Measurements from ENCODE around the gene FXYD2.

FXYD2 gene

DNA sequence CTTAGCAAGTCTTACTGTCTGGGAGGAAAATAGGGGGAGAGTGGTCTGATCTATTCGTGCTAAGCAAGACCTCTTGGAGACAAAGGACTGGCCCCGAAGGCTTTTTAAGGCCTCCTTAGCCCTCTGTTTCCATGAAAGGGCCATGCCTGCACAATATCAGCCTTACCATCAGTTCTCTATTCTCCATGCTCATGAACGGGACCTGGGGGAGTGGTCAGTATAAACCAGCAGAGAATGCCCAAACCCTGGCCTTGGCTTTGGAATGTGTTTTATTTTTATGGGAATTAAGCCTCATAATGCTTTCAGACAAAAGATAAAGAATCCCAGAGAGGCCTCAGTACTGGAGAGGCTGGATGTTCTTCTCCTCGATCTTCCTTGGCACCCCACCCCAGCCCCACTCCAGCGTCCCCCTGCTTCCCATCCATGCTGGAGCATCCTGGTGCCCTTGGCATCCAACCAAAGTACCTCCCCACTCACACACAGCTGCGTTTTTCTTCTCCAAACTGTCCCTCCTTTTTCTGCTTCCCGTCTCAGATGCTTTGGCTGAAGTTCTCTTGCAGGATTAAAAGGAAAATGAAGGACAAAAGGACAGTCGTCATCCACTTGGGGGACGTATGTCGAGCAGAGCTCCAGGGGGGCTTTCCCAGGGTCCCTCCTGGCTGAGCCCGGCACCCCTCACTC, 33.3 kb upstream of the FXYD2 start:
- no peak for DNase-seq (ENCODE audit: low read depth)

GRCh38 chr11:117855912-117856651, 31.5 kb upstream of the FXYD2 start:
- no peak for DNase-seq (ENCODE audit: low read depth)

DNA sequence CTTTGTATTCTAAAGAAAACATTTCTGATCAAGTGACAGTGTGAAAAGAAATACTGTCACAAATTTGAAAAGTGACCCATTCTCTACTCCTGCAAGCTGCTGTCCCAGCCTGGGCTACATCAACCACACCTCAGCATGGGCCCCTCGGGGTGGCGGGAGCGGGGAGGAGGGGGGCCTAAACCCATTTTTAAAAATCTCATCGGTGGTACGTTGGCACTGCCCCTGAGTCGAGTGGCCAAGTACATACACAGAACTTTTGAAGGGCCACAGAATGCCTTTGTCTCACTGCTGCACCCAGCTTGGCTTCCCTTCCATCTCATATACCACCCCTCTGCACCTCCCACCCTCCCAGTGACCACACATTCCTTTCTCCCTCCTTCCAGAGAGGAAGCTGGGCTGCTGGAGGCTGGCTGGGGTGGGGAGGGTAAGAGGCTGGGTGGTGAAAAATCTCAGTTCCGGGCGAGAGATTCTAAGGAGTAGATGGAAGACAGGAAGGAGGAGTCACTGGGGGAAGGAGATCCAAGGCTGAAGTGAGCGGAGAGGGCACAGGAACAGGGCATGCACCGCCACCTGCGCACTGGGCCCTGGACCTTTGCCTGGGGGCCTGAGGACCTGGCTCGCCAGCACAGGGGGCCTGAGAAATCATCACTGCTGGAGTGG, 30.8 kb upstream of the FXYD2 start:
- DNase-seq (ENCODE audit: low read depth), result no peak

GRCh38 chr11:117852309-117852708, 27.8 kb upstream of the FXYD2 start:
- no peak for DNase-seq (ENCODE audit: low read depth)

- DNase-seq (ENCODE audit: low read depth), result no peak
These were observed 27.3 kb upstream of the FXYD2 start for GRCh38 chr11:117851852-117852251.

DNA sequence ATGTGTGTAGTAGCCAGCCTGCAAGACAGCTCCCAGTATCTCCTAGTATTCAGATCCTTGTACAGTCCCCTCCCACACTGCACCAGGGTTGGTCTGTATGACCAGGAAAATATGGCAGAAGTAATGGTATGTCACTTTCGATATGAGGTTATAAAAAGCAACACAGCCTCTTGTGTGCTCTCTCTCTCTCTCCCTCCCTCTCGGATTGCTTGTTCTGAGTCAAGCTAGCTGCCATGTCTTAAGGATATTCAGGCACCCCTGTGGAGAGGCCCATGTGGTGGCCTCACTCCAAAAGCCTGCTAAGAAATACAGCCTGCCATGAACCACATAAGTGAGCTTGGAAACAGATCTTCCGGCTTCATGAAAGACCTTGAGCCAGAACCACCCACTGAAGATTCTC, 26.6 kb upstream of the FXYD2 start:
- DNase-seq (ENCODE audit: low read depth), result no peak

GRCh38 chr11:117849781-117850414, 25.4 kb upstream of the FXYD2 start:
- no peak for DNase-seq (ENCODE audit: low read depth)

- no peak for DNase-seq (ENCODE audit: low read depth)
These were observed 19.3 kb upstream of the FXYD2 start for GRCh38 chr11:117843666-117844484.

- DNase-seq (ENCODE audit: low read depth), result no peak
These were observed 17.8 kb upstream of the FXYD2 start for GRCh38 chr11:117842131-117842941.

- DNase-seq (ENCODE audit: low read depth), result no peak
These were observed 17.0 kb upstream of the FXYD2 start for GRCh38 chr11:117841551-117842031.

DNA sequence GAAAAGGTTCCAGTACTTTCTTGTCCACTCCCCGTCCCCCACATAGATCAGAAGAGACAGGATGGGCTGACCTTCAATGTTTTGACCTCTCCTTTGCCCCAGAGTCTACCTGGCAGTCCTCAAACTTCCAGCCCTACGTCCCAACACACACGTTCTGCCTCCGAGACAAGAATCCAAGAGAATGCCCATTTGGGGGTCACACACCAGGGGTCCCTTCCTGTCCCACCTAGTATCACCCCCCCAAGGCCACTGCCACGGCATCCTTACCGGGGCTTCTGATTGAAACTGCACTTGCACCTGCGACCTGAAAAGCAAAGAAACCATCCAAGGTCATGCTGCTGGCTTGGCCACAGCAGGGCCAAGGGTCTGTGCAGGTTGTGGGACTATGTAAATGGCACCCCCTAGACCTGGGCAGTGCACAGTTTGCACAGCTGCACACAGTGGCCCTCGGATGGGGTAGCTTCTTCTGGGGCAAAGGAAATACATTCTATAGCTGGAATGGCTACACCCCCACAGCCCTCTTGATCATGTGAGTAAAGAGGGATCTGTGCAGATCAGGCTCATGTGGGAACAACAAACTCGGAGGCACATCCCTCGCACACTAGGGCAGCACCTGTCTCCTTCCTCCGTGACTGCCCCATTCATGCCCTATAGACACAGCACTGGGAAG, 16.5 kb upstream of the FXYD2 start:
- no peak for DNase-seq (ENCODE audit: low read depth)

DNA sequence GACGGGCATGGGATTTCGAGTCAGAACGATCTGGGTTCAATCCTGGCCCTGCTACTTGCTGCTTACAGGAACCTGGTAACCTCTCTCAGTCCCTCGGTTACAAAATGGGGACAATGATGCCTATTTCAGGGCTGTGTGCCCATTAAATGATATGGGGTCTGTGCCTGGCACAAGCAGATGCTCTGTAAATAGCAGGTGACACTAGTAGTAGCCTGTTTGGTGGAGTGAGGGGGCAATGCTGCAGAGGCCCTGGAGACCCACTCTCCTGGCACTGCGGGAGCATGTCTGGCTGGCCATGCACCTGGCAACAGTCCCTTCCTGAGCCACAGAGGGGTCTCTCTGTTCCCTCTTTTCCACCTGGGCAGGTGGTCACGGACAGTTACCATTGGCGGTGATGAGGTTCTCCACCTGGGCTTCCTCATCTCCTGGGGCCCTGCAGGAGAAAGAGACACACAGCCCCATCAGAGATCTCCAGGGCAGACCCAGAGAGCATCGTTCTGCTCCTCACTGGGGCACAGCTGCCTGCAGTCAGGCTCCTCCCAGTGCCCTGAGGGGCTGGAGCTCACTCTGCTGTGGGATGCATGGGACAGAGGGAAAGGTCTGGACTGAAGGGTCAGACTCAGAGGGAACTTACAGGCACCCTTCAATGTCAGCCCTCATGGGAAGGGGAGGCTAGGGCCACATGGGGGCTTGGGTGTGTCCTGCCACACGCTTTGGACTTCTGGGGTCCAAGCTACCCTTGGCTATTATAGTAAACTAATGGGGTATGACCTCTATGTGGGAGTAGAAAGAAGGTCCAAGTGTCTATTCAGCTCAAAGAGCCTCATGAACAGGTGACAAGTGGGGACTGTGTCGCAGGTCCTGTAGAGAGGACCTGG, 15.6 kb upstream of the FXYD2 start:
- DNase-seq (ENCODE audit: low read depth), result no peak

DNA sequence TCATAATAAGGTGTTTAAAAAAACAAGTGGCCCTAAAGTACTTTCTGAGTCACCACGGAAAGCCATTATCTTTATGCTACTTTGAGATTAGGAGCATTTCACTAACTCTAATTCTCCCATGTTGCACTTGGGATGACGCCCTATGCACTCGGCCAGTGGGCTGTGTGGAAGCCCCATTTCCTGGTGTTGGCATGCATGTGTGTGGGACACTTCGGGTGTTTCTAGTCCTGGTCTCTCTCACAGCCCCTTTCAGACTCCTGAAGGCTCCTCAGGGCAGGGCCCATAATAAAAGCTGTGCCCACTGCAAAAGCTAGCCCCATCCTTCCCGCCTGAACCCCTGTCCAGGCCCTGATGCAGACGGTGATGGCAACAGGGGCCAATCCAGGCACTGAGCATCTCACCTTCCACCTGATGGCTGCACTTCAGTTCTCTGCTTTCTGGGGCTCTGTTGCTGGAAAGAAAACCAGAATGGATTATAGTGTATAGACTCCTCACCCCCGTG, 14.9 kb upstream of the FXYD2 start:
- no peak for DNase-seq (ENCODE audit: low read depth)

GRCh38 chr11:117838901-117839300, 14.4 kb upstream of the FXYD2 start:
- no peak for DNase-seq (ENCODE audit: low read depth)

- DNase-seq (ENCODE audit: low read depth), result no peak
These were observed 13.2 kb upstream of the FXYD2 start for GRCh38 chr11:117837791-117838190.

- DNase-seq (ENCODE audit: low read depth), result no peak
These were observed 12.7 kb upstream of the FXYD2 start for GRCh38 chr11:117837070-117837776.

GRCh38 chr11:117836077-117836960, 11.8 kb upstream of the FXYD2 start:
- no peak for DNase-seq (ENCODE audit: low read depth)
